HG03378 (cell line): ENCODE results near the gene TMC6.
"Not testable (repeated sequence)": the region's sequence is repeated elsewhere in the genome, so short reads cannot be mapped to it uniquely, and the experiment has no call there.

ENCODE experiments used
- ATAC-seq: cut with Tn5 transposase; IDR thresholded peaks from one replicate; pipeline ENCODE4 v1.9.1; 2021; ENCODE audit warnings: mild to moderate bottlenecking, moderate library complexity; ENCODE audit not compliant: unreplicated experiment

Gene TMC6

GRCh38 chr17:78082355-78082872 is 46.1 kb downstream of the TMC6 start:
- ATAC-seq: not testable (repeated sequence)

GRCh38 chr17:78081551-78081950 is 47.0 kb downstream of the TMC6 start:
- ATAC-seq: no peak

- no peak for ATAC-seq
These were observed 49.3 kb downstream of the TMC6 start for GRCh38 chr17:78079253-78079652.

DNA sequence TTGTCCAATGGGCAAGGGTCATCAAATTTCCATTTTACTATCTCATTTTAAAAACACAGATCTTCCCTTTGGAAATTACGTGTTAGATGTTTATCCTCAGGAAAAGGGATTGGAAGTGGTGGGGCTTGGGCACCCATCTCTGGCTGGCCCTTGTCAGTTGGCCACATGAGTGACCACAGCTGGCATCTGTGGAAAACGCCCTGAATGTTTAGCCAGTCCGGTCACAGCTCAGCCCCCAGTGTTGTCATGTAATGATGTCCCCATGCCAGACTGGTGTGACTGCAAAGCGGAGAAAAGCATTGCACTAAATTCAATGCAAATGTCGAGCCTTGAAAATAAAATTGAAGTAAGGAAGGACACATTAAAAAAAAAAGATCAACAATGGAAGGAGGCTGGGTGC is 53.0 kb downstream of the TMC6 start:
- ATAC-seq: no peak

DNA sequence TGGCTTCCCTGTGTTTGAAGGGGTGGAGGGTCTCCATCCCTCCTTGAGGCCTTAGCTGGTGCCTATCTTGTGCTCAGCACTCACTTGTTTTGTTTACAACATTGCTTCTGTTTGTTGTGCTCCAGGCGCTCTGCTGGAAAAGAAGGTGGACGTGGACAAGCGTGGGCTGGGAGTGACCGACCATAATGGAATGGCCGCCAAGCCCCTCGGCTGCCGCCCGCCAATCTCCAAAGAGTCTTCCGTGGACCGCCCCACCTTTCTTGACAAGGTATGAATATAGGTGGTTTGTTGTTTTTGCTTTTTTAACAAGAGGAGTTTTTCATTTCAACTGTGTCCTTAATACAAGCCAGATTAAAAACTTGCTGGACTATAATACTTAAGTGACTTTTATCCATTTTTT is 53.5 kb downstream of the TMC6 start:
- ATAC-seq: no peak

DNA sequence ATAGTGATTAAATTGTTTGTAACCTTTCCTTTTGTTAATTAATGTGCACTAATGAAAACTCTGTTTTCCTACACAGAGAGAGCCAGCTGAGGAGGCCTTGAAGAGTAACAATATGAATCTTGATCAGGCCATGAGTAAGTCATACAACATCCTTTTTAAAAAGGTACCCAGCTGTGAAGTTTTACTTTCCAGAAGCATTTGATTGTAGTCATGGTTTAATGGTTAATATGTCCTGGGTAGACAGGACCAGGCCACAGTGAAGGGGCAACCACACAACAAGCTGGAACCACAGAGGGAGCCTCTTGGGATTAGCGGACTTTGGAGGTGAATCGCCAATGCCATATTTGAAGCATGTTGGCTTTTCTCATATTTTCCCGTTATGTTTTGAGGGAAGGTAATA is 55.6 kb downstream of the TMC6 start:
- ATAC-seq: no peak

DNA sequence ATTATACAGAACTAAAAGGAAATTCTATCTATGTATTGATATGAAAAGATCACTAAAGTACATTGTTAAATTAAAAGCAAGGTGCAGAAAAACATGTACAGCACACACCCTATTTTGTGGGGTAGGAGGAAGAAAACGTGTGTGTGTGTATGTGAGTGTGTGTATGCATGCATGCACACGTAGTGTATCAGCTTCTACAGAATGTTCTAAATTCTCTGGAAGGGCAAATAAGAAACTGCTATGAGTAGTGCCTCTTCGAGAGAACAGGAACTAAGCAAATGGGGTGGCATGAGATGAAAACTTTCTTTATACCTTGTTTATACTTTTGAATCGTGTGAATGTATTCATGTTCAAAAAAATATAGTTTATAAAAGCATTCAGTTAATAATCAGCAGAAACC is 58.9 kb downstream of the TMC6 start:
- no peak for ATAC-seq

DNA sequence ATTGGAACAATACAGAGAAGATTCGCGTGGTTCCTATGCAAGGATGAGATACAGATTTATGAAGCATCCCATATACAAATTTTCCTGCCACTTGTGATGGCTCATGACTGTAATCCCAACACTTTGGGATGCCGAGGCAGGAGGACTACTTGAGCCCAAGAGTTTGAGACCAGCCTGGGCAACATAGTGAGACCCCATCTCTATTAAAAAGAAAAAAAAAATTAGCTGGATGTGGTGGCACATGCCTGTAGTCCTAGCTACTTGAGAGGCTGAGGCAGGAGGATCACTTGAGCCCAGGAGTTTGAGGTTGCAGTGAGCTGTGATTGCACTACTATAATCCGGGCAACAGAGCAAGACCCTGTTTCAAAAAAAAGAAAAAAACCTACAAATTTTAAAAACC is 61.6 kb downstream of the TMC6 start:
- ATAC-seq: not testable (repeated sequence)

DNA sequence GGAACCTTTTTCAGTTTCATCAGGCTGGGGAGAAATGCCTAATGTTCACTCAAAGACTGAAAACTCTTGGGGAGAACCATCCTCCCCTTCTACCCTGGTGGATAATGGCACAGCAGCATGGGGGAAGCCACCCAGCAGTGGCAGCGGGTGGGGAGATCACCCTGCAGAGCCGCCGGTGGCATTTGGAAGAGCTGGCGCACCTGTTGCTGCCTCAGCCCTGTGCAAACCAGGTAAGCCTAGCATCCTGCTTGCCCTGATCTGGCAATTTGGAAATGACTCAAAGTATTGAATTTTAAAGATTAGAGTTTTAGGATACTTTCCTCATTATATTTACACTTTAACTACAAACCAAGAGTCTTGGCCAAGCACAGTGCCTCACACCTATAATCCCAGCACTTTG is 63.8 kb downstream of the TMC6 start:
- no peak for ATAC-seq

- no peak for ATAC-seq
These were observed 65.1 kb downstream of the TMC6 start for GRCh38 chr17:78063489-78063888.

DNA sequence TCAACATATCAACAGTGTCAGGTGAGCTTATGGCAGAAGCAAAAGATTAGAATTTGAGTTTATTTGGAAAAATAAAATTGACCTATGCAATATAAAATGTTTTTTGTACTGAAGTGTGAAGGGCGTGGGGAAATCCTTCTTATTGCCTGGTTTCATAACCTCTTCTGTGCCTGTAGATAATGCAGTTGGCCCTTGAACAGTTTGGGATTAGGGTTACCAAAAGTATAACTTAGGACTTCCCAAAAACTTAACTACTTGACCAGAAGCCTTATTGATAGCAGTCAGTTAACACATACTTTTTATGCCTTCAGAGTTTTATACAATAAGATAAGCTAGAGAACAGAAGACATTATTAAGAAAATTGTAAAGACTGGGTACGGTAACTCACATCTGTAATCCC is 66.0 kb downstream of the TMC6 start:
- ATAC-seq: no peak
